ENCODE measurements around the gene CYP26B1.

CYP26B1 gene

DNA sequence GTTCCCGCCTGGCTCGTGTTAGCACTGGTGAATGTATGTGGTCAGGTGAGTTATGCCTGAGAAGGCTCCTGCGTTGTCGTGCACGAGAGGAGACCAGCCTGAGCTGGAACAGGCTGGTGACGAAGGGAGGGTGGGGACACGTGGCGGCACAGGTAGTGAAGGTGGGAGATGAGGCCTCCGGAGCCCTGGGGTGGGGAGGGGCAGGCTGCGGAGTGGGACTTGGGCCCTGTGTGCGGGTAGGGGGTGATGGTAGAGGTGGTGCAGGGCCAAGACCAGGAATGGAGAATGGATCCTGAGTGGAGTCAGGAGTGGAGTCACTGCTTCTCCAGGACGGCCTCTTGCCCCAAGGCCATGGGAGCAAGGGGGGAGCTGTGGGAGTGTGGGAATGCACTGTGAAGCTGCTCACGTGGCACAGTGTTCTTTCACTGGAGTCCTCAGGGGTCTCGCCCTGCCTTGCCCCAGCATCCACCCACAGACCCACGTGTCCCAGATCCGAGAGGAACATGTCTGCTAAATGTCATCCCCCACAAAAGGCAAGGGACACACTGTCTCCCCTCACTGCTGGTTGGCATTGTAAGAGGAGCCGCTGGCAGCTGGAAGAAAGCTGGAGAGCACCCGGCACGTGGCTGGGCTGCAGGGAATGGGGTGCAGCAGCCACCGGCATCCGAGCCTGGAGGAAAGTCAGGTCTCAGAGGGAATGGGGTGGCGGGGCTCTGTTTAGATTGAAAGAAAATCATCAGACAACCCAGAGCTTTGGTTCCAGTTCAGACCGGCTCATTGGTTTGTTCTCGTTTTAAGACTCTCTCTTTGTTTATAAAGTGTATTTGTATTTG, 63.7 kb downstream of the CYP26B1 start:
- TF ChIP-seq POLR2A (IDR thresholded peaks at IDR 0.05; ENCODE audit: low read depth, low read length) = no peak
- no peak for TF ChIP-seq POLR2AphosphoS5 (IDR thresholded peaks at IDR 0.05; ENCODE audit: low read depth, low read length)
- TF ChIP-seq TAF1 (IDR thresholded peaks at IDR 0.05; ENCODE audit: borderline replicate concordance, low read depth, low read length) = no peak
- no peak for FAIRE-seq

DNA sequence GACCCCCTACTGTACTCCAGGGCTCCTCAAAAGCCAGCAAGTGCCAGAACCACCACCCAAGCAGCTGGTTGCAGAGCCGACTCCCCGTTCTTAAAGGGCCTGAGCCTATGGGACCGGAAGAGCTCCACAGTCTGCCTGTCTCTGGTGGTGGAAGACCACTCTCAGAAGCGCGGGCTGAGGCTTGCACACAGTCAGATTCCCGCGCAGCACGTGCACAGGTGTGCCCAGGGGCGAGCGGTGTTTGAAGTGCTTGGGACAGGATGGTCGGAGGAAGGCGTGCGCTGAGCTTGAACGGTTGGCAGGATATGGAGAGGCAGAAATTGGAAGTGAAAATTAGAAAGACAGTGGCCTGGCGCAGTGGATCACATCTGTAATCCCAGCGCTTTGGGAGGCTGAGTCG, 64.8 kb downstream of the CYP26B1 start:
- FAIRE-seq = no peak
- TF ChIP-seq TAF1 (IDR thresholded peaks at IDR 0.05; ENCODE audit: borderline replicate concordance, low read depth, low read length) = no peak
- TF ChIP-seq POLR2A (IDR thresholded peaks at IDR 0.05; ENCODE audit: low read depth, low read length) = no peak
- no peak for TF ChIP-seq POLR2AphosphoS5 (IDR thresholded peaks at IDR 0.05; ENCODE audit: low read depth, low read length)
- no peak for DNase-seq (ENCODE audit: insufficient read length)

More for the DNA sequence above, 63.7 kb downstream of the CYP26B1 start:
- DNase-seq (ENCODE audit: insufficient read length) = no peak

DNA sequence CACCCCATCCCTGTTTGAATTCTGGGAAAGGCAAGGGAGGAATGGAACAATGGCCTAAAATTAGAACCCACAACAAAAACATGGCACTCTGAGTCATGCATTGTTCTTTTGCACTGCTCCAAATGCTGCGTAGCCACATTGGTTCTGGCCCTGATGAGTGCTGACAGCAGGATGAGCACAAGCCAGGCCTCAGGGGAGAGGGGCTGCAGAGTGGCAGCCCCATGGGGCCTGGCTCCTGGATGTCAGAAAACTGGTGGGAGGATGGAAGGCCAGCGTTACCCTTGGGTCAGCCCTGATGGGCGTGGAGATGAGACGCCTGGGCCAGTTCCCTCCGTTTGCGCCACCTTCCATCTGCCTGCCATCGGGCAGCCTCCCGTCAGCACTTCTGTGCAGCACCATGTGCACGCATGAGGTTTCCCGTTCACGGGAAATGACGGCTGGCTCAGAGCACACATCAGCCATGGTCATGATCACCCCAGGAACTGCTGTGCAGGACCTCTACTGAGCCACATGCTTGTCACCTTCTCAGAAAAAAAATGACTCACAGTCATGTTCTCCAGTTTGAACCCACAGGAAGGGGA, 65.6 kb downstream of the CYP26B1 start:
- FAIRE-seq = no peak
- no peak for TF ChIP-seq TAF1 (IDR thresholded peaks at IDR 0.05; ENCODE audit: borderline replicate concordance, low read depth, low read length)
- no peak for TF ChIP-seq POLR2A (IDR thresholded peaks at IDR 0.05; ENCODE audit: low read depth, low read length)
- TF ChIP-seq POLR2AphosphoS5 (IDR thresholded peaks at IDR 0.05; ENCODE audit: low read depth, low read length) = no peak
- no peak for DNase-seq (ENCODE audit: insufficient read length)

- DNase-seq (ENCODE audit: insufficient read length) (no peak), FAIRE-seq (no peak)
- TF ChIP-seq POLR2A (IDR thresholded peaks at IDR 0.05; ENCODE audit: low read depth, low read length) = no peak
- TF ChIP-seq POLR2AphosphoS5 (IDR thresholded peaks at IDR 0.05; ENCODE audit: low read depth, low read length) = no peak
- no peak for TF ChIP-seq TAF1 (IDR thresholded peaks at IDR 0.05; ENCODE audit: borderline replicate concordance, low read depth, low read length)
These were observed 66.2 kb downstream of the CYP26B1 start for GRCh38 chr2:72081451-72081850.

DNA sequence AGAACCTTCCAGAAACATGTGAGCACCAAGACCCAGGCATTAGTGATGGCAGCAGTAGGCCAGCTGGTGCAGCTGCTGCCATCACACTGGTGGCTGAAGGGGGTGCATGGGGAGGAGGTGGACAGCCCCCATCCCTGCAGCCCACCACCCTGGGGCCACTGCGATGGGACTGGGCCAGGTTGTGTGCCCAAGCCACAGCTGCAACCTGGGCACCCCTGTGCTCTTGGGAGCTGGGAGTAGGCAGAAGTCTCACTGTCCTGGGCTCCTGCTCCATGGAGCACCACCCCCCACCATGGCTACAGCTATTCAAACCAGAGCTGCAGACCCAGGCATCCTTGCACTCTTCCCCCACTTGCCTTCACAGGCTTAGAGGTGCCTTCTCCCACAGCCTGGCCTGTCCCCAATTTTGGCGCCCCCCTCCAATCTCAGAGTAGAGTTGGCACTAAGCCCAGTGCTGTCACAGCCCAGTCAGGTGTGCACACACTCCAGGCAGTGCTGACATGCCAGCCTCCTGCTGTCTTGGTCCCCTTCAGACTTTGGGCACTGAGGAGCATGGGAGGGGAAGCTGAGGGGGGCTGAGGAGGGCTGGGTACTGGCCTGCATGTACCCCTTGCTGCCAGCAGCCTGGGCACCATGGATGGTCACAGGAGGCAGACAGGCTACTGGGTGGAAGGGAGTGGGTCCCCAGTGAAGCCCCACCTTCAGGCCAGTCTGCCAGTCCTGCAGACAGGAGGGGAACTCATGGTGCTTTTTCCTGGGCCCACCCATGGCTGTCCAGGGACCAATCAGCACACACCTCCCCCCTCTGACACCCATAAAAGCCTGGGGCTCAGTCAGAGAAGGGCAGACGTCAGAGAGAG, 67.1 kb downstream of the CYP26B1 start:
- DNase-seq (ENCODE audit: insufficient read length) = no peak
- no peak for FAIRE-seq
- no peak for TF ChIP-seq POLR2A (IDR thresholded peaks at IDR 0.05; ENCODE audit: low read depth, low read length)
- no peak for TF ChIP-seq TAF1 (IDR thresholded peaks at IDR 0.05; ENCODE audit: borderline replicate concordance, low read depth, low read length)
- no peak for TF ChIP-seq POLR2AphosphoS5 (IDR thresholded peaks at IDR 0.05; ENCODE audit: low read depth, low read length)

Data from GM12892 (cell line).